GM13976 (cell line): ENCODE data around the gene PPM1D.

Source experiments
- DNase-seq: peaks from one replicate; pipeline ENCODE4 v3.0.0; 2012; ENCODE audit warnings: low spot score
- CTCF ChIP-seq: IDR thresholded peaks from 2 replicates; pipeline ENCODE4 v1.5.1; 2012; ENCODE audit warnings: borderline replicate concordance, mild to moderate bottlenecking; ENCODE audit not compliant: insufficient read depth; ENCODE audit errors: extremely low read depth, missing control alignments, control extremely low read depth
- in situ Hi-C: fragments of 300-500 bp; cut with MboI; formaldehyde crosslinking; loops from one replicate; pipeline ENCODE4 v1.12.0; 2022; ENCODE audit warnings: low sequenced_read_pairs, mixed read lengths, inconsistent platforms; ENCODE audit not compliant: unreplicated experiment

Gene PPM1D

GRCh38 chr17:60652454-60653247 is 52.7 kb downstream of the PPM1D start:
- no peak for DNase-seq
- in situ Hi-C loops, result no loop called here
- TF ChIP-seq CTCF, result no peak

- TF ChIP-seq CTCF, result no peak
- in situ Hi-C loops, result no loop called here
- DNase-seq, result no peak
Measured at GRCh38 chr17:60653569-60653968, 53.6 kb downstream of the PPM1D start.

GRCh38 chr17:60656499-60656898 is 56.5 kb downstream of the PPM1D start:
- DNase-seq, result no peak
- in situ Hi-C loops, result no loop called here
- TF ChIP-seq CTCF, result no peak

GRCh38 chr17:60659156-60659555 is 59.2 kb downstream of the PPM1D start:
- no peak for DNase-seq
- in situ Hi-C loops, result no loop called here
- no peak for TF ChIP-seq CTCF

GRCh38 chr17:60661489-60661888 is 61.5 kb downstream of the PPM1D start:
- no peak for DNase-seq
- in situ Hi-C loops, result no loop called here
- TF ChIP-seq CTCF, result no peak

GRCh38 chr17:60664022-60664421 is 64.0 kb downstream of the PPM1D start:
- in situ Hi-C loops, result no loop called here
- DNase-seq, result no peak
- no peak for TF ChIP-seq CTCF
